AG04449 (cell line): ENCODE results near the gene PGK2.

Experiments
- CTCF ChIA-PET: fragments of 350-600 bp; formaldehyde crosslinking; extraction: SDS; loops from one replicate; lab custom pipeline; 2021; ENCODE audit warnings: antibody characterized with exemption; lab: Yijun Ruan, JAX
- POLR2A ChIA-PET: fragments of 400-600, 350-600 bp; formaldehyde crosslinking; extraction: SDS; loops from one replicate; lab custom pipeline; 2020; ENCODE audit warnings: antibody characterized with exemption, inconsistent platforms; lab: Yijun Ruan, JAX
- DNase-seq: peaks from one replicate; pipeline ENCODE4 v3.0.0-alpha.2; 2010; ENCODE audit warnings: low read depth, low spot score
- H3K4me3 ChIP-seq: 2 replicates; pipeline ENCODE4 v1.5.1; 2011; ENCODE audit warnings: low read depth, mild to moderate bottlenecking, control low read depth, low read length
- CTCF ChIP-seq: IDR thresholded peaks from one replicate; pipeline ENCODE4 v1.5.1; 2011; ENCODE audit warnings: mild to moderate bottlenecking, moderate library complexity, low read length, control low read depth, inconsistent platforms; ENCODE audit not compliant: insufficient read depth; ENCODE audit errors: missing control alignments

Gene PGK2

GRCh38 chr6:49787176-49787575 is at the start of gene PGK2:
Gene PGK2, minus strand, starts transcription at chr6:49787285. Its CDS starts 98 bp downstream, at chr6:49787187.
- ChIA-PET POLR2A (no interaction called here), CTCF (no interaction called here)
- DNase-seq: no peak
- no peak within 1 kb of the TSS for H3K4me3 ChIP-seq
- TF ChIP-seq CTCF: no peak

- POLR2A ChIA-PET: no interaction called here
- DNase-seq: no peak
- CTCF ChIA-PET: no interaction called here
- no peak for TF ChIP-seq CTCF
- H3K4me3 ChIP-seq: no peak overlapping the region
Observed at GRCh38 chr6:49835140-49835539, 48.1 kb upstream of the PGK2 start.

- ChIA-PET POLR2A (no interaction called here), CTCF (no interaction called here)
- TF ChIP-seq CTCF: no peak
- DNase-seq: no peak
- H3K4me3 ChIP-seq: no peak overlapping the region
Observed at GRCh38 chr6:49833386-49833785, 46.3 kb upstream of the PGK2 start.

- CTCF ChIA-PET: no interaction called here
- no peak for TF ChIP-seq CTCF
- no peak for DNase-seq
- H3K4me3 ChIP-seq: no peak overlapping the region
- POLR2A ChIA-PET: no interaction called here
Observed at GRCh38 chr6:49826743-49827406, 39.8 kb upstream of the PGK2 start.

GRCh38 chr6:49815166-49815565 is 28.1 kb upstream of the PGK2 start:
- no peak overlapping the region for H3K4me3 ChIP-seq
- ChIA-PET CTCF (no interaction called here), POLR2A (no interaction called here)
- no peak for DNase-seq
- TF ChIP-seq CTCF: no peak

- no peak for TF ChIP-seq CTCF
- POLR2A ChIA-PET: no interaction called here
- no peak overlapping the region for H3K4me3 ChIP-seq
- CTCF ChIA-PET: no interaction called here
- no peak for DNase-seq
Observed at GRCh38 chr6:49813248-49813647, 26.2 kb upstream of the PGK2 start.
